ENCODE data around the gene SLC44A1.

Gene SLC44A1
- total RNA-seq = 66.9 to 154 (median 104) reads per million in 17 experiments

- peak; percentile 97 to 99 (median 98) for DNase-seq
Observed at GRCh38 chr9:105244003-105244733, at the start of gene SLC44A1. SLC44A1 (plus strand) TSS chr9:105244651; CDS start chr9:105244869, 218 bp downstream.

GRCh38 chr9:105195259-105195658 lies 49.2 kb upstream of the SLC44A1 start:
- DNase-seq = no peak

- no peak for DNase-seq
Observed at GRCh38 chr9:105198023-105198422, 46.4 kb upstream of the SLC44A1 start.

- DNase-seq = no peak
Observed at GRCh38 chr9:105198865-105199264, 45.6 kb upstream of the SLC44A1 start.

- no peak for DNase-seq
Observed at GRCh38 chr9:105204416-105204815, 40.0 kb upstream of the SLC44A1 start.

GRCh38 chr9:105205787-105206495 lies 38.5 kb upstream of the SLC44A1 start:
- DNase-seq = no peak

GRCh38 chr9:105206496-105206820 lies 38.0 kb upstream of the SLC44A1 start:
- DNase-seq = no peak

- DNase-seq = no peak
Observed at GRCh38 chr9:105206821-105207699, 37.4 kb upstream of the SLC44A1 start.

- no peak for DNase-seq
Observed at GRCh38 chr9:105216440-105217178, 27.8 kb upstream of the SLC44A1 start.

- DNase-seq = no peak
Observed at GRCh38 chr9:105218673-105219072, 25.8 kb upstream of the SLC44A1 start.

- DNase-seq = no peak
Observed at GRCh38 chr9:105219291-105219805, 25.1 kb upstream of the SLC44A1 start.

GRCh38 chr9:105220451-105220850 lies 24.0 kb upstream of the SLC44A1 start:
- no peak for DNase-seq

GRCh38 chr9:105223544-105224140 lies 20.8 kb upstream of the SLC44A1 start:
- DNase-seq = no peak

GRCh38 chr9:105226055-105226454 lies 18.4 kb upstream of the SLC44A1 start:
- DNase-seq = peak in 1 of 4 experiments; percentile 4

GRCh38 chr9:105232207-105232606 lies 12.2 kb upstream of the SLC44A1 start:
- no peak for DNase-seq

GRCh38 chr9:105233873-105234272 lies 10.6 kb upstream of the SLC44A1 start:
- no peak for DNase-seq

GRCh38 chr9:105236261-105236660 lies 8.2 kb upstream of the SLC44A1 start:
- peak; percentile 33 to 66 (median 58) for DNase-seq

- DNase-seq = no peak
Observed at GRCh38 chr9:105237246-105237645, 7.2 kb upstream of the SLC44A1 start.

GRCh38 chr9:105238302-105238701 lies 6.1 kb upstream of the SLC44A1 start:
- DNase-seq = no peak

- DNase-seq = no peak
Observed at GRCh38 chr9:105241356-105242043, 3.0 kb upstream of the SLC44A1 start.

- no peak for DNase-seq
Observed at GRCh38 chr9:105242062-105242461, 2.4 kb upstream of the SLC44A1 start.

Data from suppressor macrophage (primary cell).